OCI-LY1 (cell line): ENCODE results near the gene COMMD7.

Source experiments
- H2AFZ ChIP-seq: fragments of 200-600 bp; sonication (generic), shearing (Covaris generic); 2 replicates; pipeline ENCODE4 v1.6.0; 2014; ENCODE audit warnings: antibody characterized with exemption, mild to moderate bottlenecking, low read length
- H3F3A ChIP-seq: fragments of 200-600 bp; sonication (generic), shearing (Covaris generic); 2 replicates; pipeline ENCODE4 v1.6.0; 2014; ENCODE audit warnings: mild to moderate bottlenecking, antibody characterized with exemption, low read length, moderate library complexity; ENCODE audit not compliant: insufficient read depth
- H3K27ac ChIP-seq: fragments of 200-600 bp; sonication (generic); 2 replicates; pipeline ENCODE4 v1.5.1; 2014; ENCODE audit warnings: low read length, mixed run types, mild to moderate bottlenecking, low read depth; ENCODE audit not compliant: poor library complexity, severe bottlenecking
- H3K27me3 ChIP-seq: fragments of 200-600 bp; sonication (generic); 2 replicates; pipeline ENCODE4 v1.6.0; 2014; ENCODE audit warnings: antibody characterized with exemption, mild to moderate bottlenecking, low read length, moderate library complexity; ENCODE audit not compliant: insufficient read depth
- H3K36me3 ChIP-seq: fragments of 200-600 bp; sonication (generic); 2 replicates; pipeline ENCODE4 v1.6.1; 2014; ENCODE audit warnings: mild to moderate bottlenecking, antibody characterized with exemption, low read length, moderate library complexity, mixed read lengths; ENCODE audit not compliant: insufficient read depth
- H3K4me1 ChIP-seq: fragments of 200-600 bp; sonication (generic); 2 replicates; pipeline ENCODE4 v1.5.1; 2014; ENCODE audit warnings: mild to moderate bottlenecking, low read length, moderate library complexity; ENCODE audit not compliant: insufficient read depth, severe bottlenecking
- H3K4me2 ChIP-seq: fragments of 200-600 bp; sonication (generic), shearing (Covaris generic); 2 replicates; pipeline ENCODE4 v1.6.1; 2014; ENCODE audit warnings: low read length
- H3K4me3 ChIP-seq: fragments of 200-600 bp; sonication (generic); 2 replicates; pipeline ENCODE4 v1.5.1; 2014; ENCODE audit warnings: low read length, low read depth, mild to moderate bottlenecking, mixed read lengths; ENCODE audit not compliant: poor library complexity, severe bottlenecking
- H3K79me2 ChIP-seq: fragments of 200-600 bp; shearing (Covaris generic); 2 replicates; pipeline ENCODE4 v1.6.1; 2016; ENCODE audit warnings: mixed run types, low read length, mixed read lengths; ENCODE audit not compliant: insufficient read depth
- H3K9ac ChIP-seq: fragments of 200-600 bp; sonication (generic), shearing (Covaris generic); 2 replicates; pipeline ENCODE4 v1.6.1; 2014; ENCODE audit warnings: mild to moderate bottlenecking, low read length, mixed read lengths
- H3K9me2 ChIP-seq: fragments of 200-600 bp; sonication (generic), shearing (Covaris generic); 2 replicates; pipeline ENCODE4 v1.6.1; 2014; ENCODE audit warnings: low read depth, mild to moderate bottlenecking, low read length, mixed read lengths
- H3K9me3 ChIP-seq: fragments of 200-600 bp; shearing (Covaris generic); 2 replicates; pipeline ENCODE4 v1.6.1; 2014; ENCODE audit warnings: low read length, mixed read lengths
- H4K20me1 ChIP-seq: fragments of 200-600 bp; sonication (generic), shearing (Covaris generic); 2 replicates; pipeline ENCODE4 v1.6.0; 2016; ENCODE audit warnings: mild to moderate bottlenecking, low read length; ENCODE audit not compliant: insufficient read depth
- CTCF ChIP-seq: fragments of 200-600 bp; sonication (generic), shearing (Covaris generic); IDR thresholded peaks from 2 replicates; pipeline ENCODE4 v1.5.1; 2017; ENCODE audit warnings: mild to moderate bottlenecking, antibody characterized with exemption, low read length, moderate library complexity, mixed read lengths
- EZH2 ChIP-seq: fragments of 200-600 bp; sonication (generic), shearing (Covaris generic); IDR thresholded peaks from 2 replicates; pipeline ENCODE4 v1.8.0; 2017; ENCODE audit warnings: borderline replicate concordance, mixed run types, mild to moderate bottlenecking, antibody characterized with exemption, low read length, moderate library complexity, mixed read lengths

Gene COMMD7

DNA sequence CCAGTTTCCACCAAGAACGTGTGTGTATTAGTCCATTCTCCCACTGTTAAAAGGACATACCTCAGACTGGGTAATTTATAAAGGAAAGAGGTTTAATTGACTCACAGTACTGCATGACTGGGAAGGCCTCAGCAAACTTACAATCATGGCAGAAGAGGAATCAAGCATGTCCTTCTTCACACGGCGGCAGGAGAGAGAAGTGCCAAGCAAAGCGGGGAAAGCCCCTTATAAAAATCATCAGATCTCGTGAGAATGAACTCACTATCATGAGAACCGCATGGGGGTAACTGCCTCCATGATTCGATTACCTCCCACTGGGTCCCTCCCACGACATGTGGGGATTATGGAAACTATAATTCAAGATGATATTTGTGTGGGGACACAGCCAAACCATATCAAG lies 82.6 kb downstream of the COMMD7 start:
- no peaks in the 10 kb centered on the region; the same call in 1 of the 2 replicates for H3K36me3 ChIP-seq
- H4K20me1 ChIP-seq: no peaks in the 10 kb centered on the region
- H3K4me1 ChIP-seq: peaks cover 17% of the 10 kb centered on the region
- H3K27ac ChIP-seq: no peak overlapping the region
- H3F3A ChIP-seq: no peaks in the 10 kb centered on the region
- H3K4me2 ChIP-seq: no peak overlapping the region
- H2AFZ ChIP-seq: no peak overlapping the region
- no peak overlapping the region for H3K9ac ChIP-seq
- no peaks in the 10 kb centered on the region for H3K9me2 ChIP-seq
- no peak overlapping the region for H3K4me3 ChIP-seq
- TF ChIP-seq CTCF: no peak
- no peak for TF ChIP-seq EZH2
- H3K9me3 ChIP-seq: peaks cover 5% of the 10 kb centered on the region; the same call in 1 of the 2 replicates
- no peaks in the 10 kb centered on the region for H3K79me2 ChIP-seq
- no peaks in the 10 kb centered on the region for H3K27me3 ChIP-seq

- Histone ChIP-seq H3K9me3 (peaks cover 5% of the 10 kb centered on the region; the same call in 1 of the 2 replicates), H3K9ac (no peak overlapping the region), H3F3A (no peaks in the 10 kb centered on the region), H2AFZ (no peak overlapping the region), H3K27ac (no peak overlapping the region), H3K79me2 (no peaks in the 10 kb centered on the region), H4K20me1 (no peaks in the 10 kb centered on the region), H3K4me2 (no peak overlapping the region), H3K27me3 (no peaks in the 10 kb centered on the region), H3K9me2 (no peaks in the 10 kb centered on the region), H3K4me1 (peaks cover 6% of the 10 kb centered on the region), H3K4me3 (no peak overlapping the region), H3K36me3 (no peaks in the 10 kb centered on the region; the same call in 1 of the 2 replicates)
- TF ChIP-seq EZH2: no peak
- no peak for TF ChIP-seq CTCF
Measured at GRCh38 chr20:32656827-32657226, 86.4 kb downstream of the COMMD7 start.

DNA sequence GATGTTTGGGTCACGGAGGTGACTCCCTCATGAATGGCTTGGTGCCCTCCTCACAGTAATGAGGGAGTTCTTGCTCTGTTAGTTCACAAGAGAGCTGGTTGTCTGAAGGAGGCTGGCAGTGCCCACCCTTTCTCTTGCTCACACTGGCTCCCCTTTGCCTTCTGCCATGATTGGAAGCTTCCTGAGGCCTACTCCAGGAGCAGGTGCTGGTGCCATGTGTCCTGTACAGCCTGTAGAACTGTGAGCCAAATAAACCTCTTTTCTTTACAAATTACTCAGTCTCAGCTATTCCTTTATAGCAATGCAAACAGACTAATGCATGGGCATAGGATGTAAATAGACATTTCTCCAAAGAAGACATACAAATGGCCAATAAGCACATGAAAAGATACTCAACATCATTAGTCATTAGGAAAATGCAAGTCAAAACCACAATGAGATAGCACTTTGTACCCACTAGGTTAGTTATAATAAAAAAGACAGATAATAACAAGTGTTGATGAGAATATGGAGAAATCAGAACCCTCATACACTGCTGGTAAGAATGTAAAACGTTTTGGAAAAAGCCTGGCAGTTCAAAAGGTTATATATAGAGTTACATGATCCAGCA lies 87.3 kb downstream of the COMMD7 start:
- peaks cover 14% of the 10 kb centered on the region for H3K4me1 ChIP-seq
- H3K4me2 ChIP-seq: no peak overlapping the region
- TF ChIP-seq CTCF (no peak), EZH2 (no peak)
- no peak overlapping the region for H3K9ac ChIP-seq
- no peaks in the 10 kb centered on the region for H3K9me2 ChIP-seq
- no peaks in the 10 kb centered on the region; the same call in 1 of the 2 replicates for H3K36me3 ChIP-seq
- H3K27ac ChIP-seq: no peak overlapping the region
- peaks cover 4% of the 10 kb centered on the region; the same call in 1 of the 2 replicates for H3K9me3 ChIP-seq
- no peaks in the 10 kb centered on the region for H4K20me1 ChIP-seq
- H3F3A ChIP-seq: no peaks in the 10 kb centered on the region
- no peaks in the 10 kb centered on the region for H3K79me2 ChIP-seq
- no peak overlapping the region for H2AFZ ChIP-seq
- no peak overlapping the region for H3K4me3 ChIP-seq
- no peaks in the 10 kb centered on the region for H3K27me3 ChIP-seq
